HCEC 1CT (cell line): Measurements from ENCODE around the gene ALCAM.

ENCODE experiments used
- DNase-seq: peaks from one replicate; pipeline ENCODE4 v3.0.0-alpha.2; 2017

The ALCAM gene

DNA sequence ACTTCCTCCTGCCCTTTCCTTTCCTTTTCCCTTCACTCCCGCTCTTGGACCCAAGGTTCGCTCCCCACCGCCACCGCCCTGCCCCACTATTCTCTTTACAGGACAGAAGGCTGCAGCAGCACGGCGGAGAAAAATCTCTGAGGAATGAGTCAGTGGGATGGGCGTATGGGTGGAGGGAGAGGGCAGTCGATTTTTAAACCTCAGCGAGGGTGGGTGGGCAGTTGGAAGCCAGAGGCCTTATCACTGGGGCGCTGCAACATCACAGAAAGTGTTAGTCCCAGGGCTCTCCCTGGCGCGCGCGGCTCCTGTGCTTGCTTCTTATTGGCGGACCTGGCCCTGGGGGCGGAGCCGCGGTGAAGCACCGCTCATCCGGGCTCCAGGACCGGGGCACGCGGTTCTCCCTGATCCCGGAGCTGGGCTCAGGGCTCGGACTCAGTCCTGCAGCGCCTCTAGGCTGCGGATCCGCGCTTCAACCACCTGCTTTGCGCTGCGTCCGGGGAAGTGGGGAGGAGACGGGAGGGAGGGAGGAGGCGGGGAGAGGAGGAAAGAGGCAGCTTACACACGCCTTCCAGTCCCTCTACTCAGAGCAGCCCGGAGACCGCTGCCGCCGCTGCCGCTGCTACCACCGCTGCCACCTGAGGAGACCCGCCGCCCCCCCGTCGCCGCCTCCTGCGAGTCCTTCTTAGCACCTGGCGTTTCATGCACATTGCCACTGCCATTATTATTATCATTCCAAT is at the start of gene ALCAM:
Gene ALCAM, plus strand, starts transcription at position 584 of the 737 bp plus-strand sequence.
- peak; percentile 100 for DNase-seq

DNA sequence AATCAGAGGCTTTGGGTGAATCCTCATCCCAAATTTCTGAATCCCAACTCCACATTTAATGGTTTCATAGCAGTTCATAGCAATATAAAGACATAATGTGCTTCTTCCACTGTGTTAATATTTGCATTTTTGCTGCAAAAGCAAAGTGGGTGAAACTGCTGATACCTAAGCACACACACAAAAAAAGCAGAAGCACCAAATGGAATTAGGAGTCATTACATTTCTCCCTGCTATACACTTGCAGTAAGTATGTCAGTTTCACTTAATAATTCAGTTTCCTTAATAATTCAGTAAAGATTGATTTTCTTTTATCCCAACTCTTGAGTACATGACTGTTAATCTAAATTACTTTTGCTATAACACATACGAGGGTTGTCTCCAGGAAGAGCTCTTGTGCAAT is 48.9 kb upstream of the ALCAM start:
- no peak for DNase-seq

GRCh38 chr3:105322570-105323273 is 44.0 kb upstream of the ALCAM start:
- DNase-seq: no peak

DNA sequence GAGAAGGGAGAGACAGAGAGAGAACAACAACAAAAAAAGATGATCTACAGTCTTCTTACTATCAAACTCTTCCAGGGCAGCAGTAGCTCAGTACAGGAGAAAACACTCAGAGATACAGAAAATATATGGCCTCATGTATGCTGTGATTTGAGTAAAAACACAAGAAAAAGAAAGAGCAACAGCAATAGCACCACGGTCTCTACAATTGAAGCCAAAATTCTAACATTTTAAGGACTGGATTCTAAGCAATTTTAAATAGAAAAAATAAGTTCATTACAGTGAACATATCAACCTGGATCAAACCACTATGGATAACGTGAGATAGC is 43.5 kb upstream of the ALCAM start:
- no peak for DNase-seq

- no peak for DNase-seq
Measured at GRCh38 chr3:105324951-105325350, 41.8 kb upstream of the ALCAM start.

DNA sequence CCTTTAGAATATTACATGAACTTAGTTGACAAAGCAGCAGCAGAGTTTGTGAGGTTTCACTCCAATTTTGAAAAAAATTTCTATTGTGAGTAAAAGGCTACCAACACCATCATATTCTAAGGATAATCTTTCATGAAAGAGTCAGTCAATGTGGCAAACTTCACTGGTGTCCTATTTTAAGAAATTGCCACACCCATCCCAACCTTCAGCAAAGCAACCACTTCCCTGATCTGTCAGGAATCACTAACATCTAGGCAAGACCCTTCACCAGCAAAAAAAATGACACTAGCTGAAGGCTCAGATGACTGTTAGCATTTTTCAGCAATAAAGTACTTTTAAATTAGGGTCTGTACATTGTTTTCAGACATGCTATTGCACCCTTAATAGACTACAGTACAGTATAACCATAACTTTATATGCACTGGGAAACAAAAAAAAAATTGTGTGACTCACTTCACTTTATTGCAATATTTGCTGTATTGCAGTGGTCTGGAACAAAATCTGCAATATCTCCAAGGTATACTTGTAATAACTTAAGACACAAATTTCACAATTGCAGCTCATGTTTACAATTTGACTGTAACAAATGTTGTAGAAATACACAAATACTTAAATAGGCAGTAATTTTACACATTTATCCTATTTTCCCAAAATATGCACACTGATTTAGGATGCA is 38.9 kb upstream of the ALCAM start:
- peak; percentile 63 for DNase-seq

DNA sequence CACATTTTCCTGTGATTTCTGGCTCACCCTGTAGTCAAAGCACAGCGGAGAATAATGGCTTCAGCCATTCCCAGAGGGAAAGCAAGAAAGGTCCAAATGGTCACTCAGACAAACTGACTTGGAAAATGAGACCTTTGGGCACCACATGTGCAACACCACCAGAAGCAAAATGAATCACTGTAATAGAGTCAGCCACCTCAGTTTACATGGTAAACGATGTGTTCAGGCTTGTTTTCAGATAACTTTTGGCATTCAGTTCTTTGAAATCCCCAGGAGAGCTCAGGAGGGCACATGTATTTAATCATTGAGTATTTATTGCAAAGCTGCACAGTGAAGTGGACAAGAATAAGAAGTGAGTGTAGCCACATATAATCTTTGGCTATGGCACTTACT is 38.4 kb upstream of the ALCAM start:
- peak; percentile 19 for DNase-seq

DNA sequence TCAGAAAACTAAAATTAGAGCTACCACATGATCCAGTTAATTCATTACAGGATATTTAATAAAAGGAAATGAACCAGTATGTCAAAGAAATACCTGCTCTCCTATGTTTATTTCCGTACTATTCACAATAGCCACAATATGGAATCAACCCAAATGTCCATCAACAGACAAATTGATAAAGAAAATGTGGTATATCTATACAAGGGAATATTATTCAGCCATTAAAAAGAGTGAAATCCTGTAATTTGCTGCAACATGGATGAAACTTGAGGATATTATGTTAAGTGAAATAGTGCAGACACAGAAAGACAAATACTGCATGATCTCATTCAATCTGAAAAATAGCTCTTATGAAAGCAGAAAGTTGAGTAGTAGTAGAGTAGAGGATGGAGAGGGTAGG is 33.7 kb upstream of the ALCAM start:
- DNase-seq: no peak

GRCh38 chr3:105334138-105334882 is 32.4 kb upstream of the ALCAM start:
- DNase-seq: peak; percentile 77

DNA sequence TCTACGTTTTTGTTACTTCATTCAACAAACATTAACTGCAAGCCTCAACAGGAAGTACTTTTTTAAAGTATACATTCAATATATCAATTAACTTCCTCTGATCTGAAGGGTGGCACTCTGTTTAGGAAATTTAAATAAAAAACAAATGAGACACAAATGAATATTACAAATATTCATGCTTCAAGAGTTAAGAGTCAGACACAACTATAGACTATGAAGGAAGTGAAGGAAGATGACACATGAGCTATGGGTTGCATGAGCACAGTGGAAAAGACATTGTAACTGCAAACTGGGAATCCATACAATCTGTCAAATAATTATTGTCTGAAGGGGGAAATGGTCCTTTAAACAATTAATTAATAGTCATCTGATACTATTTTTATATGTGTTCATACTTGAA is 26.8 kb upstream of the ALCAM start:
- DNase-seq: no peak

GRCh38 chr3:105343991-105344390 is 22.7 kb upstream of the ALCAM start:
- DNase-seq: no peak

DNA sequence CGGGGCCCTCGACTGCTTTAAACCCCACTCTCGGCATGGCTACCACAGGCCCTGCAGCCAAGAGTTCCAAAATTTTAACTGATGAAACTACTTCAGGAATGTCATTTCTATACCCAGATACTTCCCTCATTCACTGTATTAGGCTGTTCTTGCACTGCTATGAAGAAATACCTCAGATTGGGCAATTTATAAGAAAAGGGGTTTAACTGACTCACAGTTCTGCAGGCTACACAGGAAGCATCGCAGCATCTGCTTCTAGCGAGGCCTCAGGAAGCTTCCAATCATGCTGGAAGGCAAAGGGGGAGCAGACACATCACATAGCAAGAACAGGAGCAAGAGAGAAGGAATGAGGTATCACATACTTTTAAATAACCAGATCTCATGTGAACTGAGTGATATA is 21.6 kb upstream of the ALCAM start:
- peak; percentile 32 for DNase-seq

- no peak for DNase-seq
Measured at GRCh38 chr3:105347625-105348302, 18.9 kb upstream of the ALCAM start.

DNA sequence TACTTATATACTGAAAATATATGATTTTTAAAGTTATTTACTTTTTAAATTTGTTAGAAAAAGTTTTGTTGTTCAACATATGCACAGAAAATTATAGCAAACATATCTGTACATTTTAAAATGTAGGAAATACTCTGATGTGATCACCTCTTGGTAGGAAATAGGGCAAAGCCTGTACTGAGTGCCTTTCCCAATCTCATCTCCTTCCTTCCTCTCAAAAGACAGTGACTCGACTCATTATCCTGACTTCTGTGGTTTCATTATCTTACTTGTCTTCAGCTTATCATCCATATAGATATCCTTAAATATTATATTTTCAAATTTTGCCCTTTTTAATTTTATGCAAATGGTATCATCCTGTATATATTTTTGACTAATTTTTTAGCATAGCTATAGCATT is 18.4 kb upstream of the ALCAM start:
- no peak for DNase-seq

DNA sequence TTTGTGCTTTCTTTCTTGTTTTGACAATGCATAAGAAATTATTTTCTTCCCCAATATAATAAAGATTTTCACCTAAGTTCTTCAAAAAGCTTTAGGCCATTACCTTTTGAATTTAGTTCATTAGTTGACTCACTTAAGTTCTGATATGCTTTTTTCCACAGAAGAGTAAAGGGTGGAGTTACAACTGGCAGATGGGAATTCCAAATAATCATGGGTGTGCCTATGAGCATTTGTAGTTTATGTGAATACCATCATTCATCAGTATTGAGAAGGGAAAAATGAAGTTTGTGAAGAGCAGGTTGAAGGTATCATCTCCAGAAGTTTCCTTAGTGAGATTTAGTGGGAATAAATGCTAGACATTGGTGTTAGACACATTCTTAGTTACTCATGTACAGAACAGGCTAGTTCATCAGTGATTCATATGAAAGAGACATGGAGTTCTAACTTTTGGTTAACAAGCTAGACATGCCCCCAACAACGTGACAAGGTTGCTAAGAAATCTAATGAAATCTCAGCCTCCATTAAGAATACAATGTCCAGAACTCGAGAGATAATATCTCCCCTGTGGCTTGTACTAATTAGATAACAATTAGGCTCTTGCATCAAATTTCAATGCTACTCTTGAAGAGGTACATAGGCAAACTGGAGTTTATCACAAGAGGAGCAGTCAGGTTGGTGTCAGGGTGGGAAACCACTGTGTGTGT is 16.9 kb upstream of the ALCAM start:
- DNase-seq: peak; percentile 53

GRCh38 chr3:105351821-105352220 is 14.9 kb upstream of the ALCAM start:
- peak; percentile 88 for DNase-seq

GRCh38 chr3:105352976-105353375 is 13.7 kb upstream of the ALCAM start:
- DNase-seq: no peak

GRCh38 chr3:105353485-105354161 is 13.1 kb upstream of the ALCAM start:
- peak; percentile 68 for DNase-seq

- no peak for DNase-seq
Measured at GRCh38 chr3:105354429-105354828, 12.3 kb upstream of the ALCAM start.

GRCh38 chr3:105355408-105356061 is 11.2 kb upstream of the ALCAM start:
- DNase-seq: no peak

- DNase-seq: no peak
Measured at GRCh38 chr3:105356396-105356795, 10.3 kb upstream of the ALCAM start.
